HUES6 (cell line): ENCODE data around the gene CFAP92.
A peak's percentile ranks its signal among the peaks of the same experiment; 100 is the strongest.

ENCODE experiments used
- H3K27ac ChIP-seq: 2 replicates; pipeline ENCODE4 v1.7.0; 2013; ENCODE audit warnings: low read depth, mild to moderate bottlenecking, low read length, inconsistent platforms
- H3K27me3 ChIP-seq: 2 replicates; pipeline ENCODE4 v1.6.1; 2013; ENCODE audit warnings: low read length; ENCODE audit not compliant: control insufficient read depth, insufficient read depth
- H3K36me3 ChIP-seq: 2 replicates; pipeline ENCODE4 v1.6.1; 2013; ENCODE audit warnings: low read length; ENCODE audit not compliant: control insufficient read depth, insufficient read depth
- H3K4me1 ChIP-seq: 2 replicates; pipeline ENCODE4 v1.6.1; 2013; ENCODE audit warnings: low read length; ENCODE audit not compliant: control insufficient read depth, insufficient read depth
- H3K4me3 ChIP-seq: 2 replicates; pipeline ENCODE4 v1.5.1; 2013; ENCODE audit warnings: low read depth, low read length
- H3K9ac ChIP-seq: one replicate; pipeline ENCODE4 v1.6.1; 2013; ENCODE audit warnings: mild to moderate bottlenecking, low read length
- H3K9me3 ChIP-seq: 2 replicates; pipeline ENCODE4 v1.6.1; 2013; ENCODE audit warnings: low read depth, low read length; ENCODE audit not compliant: control insufficient read depth, insufficient read depth

CFAP92 gene

DNA sequence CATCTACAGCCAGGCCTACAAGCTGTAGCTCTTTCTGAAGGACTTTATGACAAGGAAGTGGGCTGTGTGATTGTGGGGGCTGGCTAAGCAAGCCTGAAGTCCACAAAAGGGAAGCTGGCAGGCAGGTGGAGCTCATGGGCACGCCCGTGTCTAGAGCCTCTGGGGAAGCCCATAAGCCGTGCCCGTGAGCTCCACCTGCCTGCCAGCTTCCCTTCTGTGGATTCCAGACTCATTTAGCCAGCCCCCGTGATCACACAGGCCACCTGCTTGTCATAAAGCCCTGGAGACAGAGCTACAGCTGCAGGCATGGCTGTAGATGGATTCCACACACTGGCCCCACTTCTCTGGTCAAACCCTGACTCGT, 22.5 kb upstream of the CFAP92 start:
- no peak overlapping the region for H3K4me3 ChIP-seq
- H3K9me3 ChIP-seq, result no peaks in the 10 kb centered on the region
- H3K9ac ChIP-seq, result no peak overlapping the region
- no peaks in the 10 kb centered on the region for H3K27me3 ChIP-seq
- H3K36me3 ChIP-seq, result no peaks in the 10 kb centered on the region
- no peak overlapping the region for H3K27ac ChIP-seq
- H3K4me1 ChIP-seq, result peaks cover 7% of the 10 kb centered on the region; the same call in 1 of the 2 replicates

DNA sequence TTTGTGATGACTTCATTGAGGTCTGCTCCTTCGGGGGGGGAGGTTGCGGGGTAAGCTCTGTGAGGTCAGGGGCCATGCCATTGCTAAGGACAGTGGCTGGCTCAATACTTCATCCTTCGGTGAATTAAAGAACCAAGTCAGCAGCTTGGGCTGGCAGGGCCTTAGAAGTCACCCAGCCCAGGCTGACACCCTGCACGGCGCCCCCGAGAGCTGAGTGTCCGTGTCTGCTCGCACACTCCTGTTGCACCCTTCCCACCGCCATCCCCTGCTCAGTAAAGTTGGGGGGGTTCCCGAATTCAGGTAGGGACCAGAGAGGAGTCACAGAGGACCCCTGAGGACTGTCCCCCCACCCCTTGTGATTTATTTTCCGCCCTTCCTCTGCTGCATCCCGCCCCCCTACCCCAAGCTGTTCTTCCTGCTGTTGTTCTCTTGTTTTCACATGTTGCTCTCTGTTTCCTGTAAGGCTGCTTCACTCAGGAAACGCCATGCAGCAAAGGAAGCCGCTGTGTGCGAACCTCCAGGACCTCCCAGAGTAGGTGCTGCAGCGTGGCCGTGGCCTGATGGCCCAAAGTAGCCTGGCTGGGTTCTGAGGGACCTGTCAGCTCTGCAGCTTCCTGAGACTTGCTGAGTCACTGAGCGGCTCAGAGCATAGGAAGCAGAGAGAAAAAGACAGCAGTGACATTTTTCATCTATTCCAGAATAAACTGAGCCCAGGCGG, 21.7 kb upstream of the CFAP92 start:
- no peaks in the 10 kb centered on the region for H3K27me3 ChIP-seq
- peaks cover 7% of the 10 kb centered on the region; the same call in 1 of the 2 replicates for H3K4me1 ChIP-seq
- H3K27ac ChIP-seq, result peak overlapping the region; percentile 40; the same call in 1 of the 2 replicates
- H3K36me3 ChIP-seq, result no peaks in the 10 kb centered on the region
- H3K4me3 ChIP-seq, result no peak overlapping the region
- H3K9ac ChIP-seq, result no peak overlapping the region
- no peaks in the 10 kb centered on the region for H3K9me3 ChIP-seq

DNA sequence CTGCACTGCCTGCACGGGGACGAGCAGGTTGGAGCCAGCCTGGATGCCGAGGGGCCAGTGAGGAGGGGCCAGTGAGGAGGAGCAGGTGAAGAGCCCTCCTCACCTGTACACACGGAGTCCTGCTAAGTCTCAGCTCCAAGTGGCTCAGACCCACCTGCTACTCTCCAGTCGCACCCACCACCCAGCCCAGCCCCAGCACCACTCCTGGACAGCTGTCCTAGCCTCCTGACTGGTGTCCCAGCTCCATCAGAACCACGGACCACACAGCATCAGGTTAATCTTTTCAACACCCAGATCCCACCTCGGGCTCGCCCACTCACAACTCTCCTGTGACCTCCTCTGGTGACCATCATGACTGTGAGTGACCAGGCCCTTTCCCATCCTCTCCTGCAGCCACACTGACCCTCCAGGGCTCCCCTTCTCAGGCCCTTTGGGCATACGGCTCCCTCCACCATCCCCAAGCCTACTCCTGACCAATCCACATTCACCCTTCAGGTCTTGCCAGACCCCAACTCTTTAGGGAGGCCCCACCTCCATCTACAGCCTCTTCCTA, 21.0 kb upstream of the CFAP92 start:
- H3K4me1 ChIP-seq, result peaks cover 7% of the 10 kb centered on the region; the same call in 1 of the 2 replicates

DNA sequence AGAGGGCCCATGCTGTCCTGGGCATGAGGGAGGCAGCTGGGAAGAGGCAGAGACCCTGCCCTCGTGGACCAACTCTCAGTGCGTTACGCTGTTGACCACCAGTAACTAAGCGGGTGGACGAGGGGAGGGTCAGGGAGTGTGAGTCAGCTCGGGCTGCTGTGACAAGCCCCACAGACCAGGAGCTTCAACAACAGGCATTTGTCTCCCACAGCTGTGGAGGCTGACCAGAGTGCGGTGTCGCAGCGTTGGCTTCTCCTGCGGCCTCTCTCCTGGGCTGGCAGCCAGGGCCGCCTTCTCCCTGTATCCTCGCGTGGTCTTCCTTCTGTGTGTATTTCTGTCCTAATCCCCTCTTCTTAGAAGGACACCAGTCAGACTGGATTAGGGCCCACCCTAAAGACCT, 20.3 kb upstream of the CFAP92 start:
- no peak overlapping the region for H3K4me3 ChIP-seq
- peaks cover 7% of the 10 kb centered on the region; the same call in 1 of the 2 replicates for H3K4me1 ChIP-seq

More for the DNA sequence above, 21.0 kb upstream of the CFAP92 start:
- Histone ChIP-seq H3K9ac (no peak overlapping the region), H3K27ac (no peak overlapping the region), H3K27me3 (no peaks in the 10 kb centered on the region), H3K4me3 (no peak overlapping the region), H3K9me3 (no peaks in the 10 kb centered on the region), H3K36me3 (no peaks in the 10 kb centered on the region)

DNA sequence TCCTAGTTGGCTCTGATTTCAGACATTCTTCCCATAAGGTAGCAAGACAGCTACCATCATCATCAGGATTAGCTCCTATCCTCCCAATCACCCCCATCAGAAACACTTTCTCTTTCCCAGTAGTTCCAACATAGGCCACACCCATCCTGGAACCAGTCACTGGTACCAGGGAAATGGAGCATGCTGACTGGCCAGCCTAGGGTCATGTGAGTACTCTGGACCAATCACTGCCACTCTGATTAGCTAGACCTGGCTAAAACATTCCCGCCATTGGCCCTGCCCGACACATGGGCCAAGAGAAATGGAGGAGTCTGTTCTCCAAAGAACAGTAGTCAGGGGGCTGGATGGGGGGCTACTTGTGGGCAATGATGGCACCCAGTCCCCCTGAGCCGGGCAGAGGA, 19.6 kb upstream of the CFAP92 start:
- Histone ChIP-seq H3K27me3 (peaks cover 7% of the 10 kb centered on the region; the same call in 1 of the 2 replicates), H3K36me3 (no peaks in the 10 kb centered on the region)

More for the DNA sequence above, 20.3 kb upstream of the CFAP92 start:
- Histone ChIP-seq H3K9ac (no peak overlapping the region), H3K27me3 (peaks cover 2% of the 10 kb centered on the region; the same call in 1 of the 2 replicates), H3K36me3 (no peaks in the 10 kb centered on the region), H3K27ac (no peak overlapping the region), H3K9me3 (no peaks in the 10 kb centered on the region)

DNA sequence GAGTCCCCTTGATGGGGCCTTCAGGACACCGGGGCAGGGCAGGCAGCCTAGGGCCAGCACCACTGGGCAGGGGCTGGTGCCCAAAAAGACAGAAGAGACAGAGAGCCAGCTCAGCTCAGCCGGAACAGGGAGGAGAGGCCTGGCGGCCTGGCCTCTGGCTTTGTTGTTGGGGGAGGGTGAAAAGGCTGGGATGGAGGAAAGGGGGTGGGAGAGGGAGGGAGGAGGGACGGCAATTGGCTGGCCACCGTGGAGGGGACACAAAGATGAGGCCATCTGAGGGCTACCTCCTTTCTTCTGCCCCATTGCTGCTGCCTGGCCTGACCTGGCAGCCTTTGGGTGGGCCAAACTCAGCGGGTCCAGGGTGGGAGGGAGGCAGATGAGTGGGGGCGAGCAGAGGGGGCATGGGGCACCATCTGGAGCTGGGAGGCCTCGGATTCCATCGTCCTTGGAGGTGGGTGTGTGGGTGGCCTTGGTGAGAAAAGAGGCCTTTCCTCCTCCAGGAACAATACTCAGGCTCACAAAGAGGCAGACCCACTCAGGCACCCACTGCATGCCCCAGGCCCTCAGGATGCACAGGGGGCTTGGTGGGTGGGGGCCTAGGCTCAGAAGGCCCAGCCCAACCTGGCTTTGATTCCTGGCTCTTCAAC, 16.6 kb upstream of the CFAP92 start:
- Histone ChIP-seq H3K9me3 (no peaks in the 10 kb centered on the region), H3K27me3 (peaks cover 35% of the 10 kb centered on the region), H3K4me3 (no peak overlapping the region), H3K9ac (no peak overlapping the region), H3K27ac (no peak overlapping the region), H3K4me1 (no peaks in the 10 kb centered on the region), H3K36me3 (no peaks in the 10 kb centered on the region)

More for the DNA sequence above, 19.6 kb upstream of the CFAP92 start:
- no peak overlapping the region for H3K4me3 ChIP-seq
- H3K27ac ChIP-seq, result no peak overlapping the region
- H3K9ac ChIP-seq, result no peak overlapping the region
- H3K9me3 ChIP-seq, result no peaks in the 10 kb centered on the region
- H3K4me1 ChIP-seq, result peaks cover 7% of the 10 kb centered on the region; the same call in 1 of the 2 replicates

DNA sequence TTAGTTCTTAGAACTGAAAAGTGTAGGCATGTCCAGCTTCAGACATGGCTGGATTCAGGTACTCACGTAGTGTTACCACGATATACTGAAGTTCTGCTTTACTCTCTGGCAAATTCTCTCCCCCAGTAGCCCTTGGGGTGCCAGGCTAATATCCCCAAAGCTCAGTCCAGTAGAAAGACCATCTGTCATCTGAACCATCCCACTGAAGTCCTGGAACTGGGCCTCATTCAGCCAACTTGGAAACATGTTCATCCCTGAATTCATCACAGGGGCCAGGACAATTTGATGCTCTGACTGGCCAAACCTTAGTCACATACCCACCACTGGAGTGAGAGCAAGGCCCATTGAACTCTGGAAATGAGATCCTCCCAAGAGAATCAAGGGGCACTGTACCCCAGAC, 15.4 kb upstream of the CFAP92 start:
- H3K27me3 ChIP-seq, result peaks cover 47% of the 10 kb centered on the region
- H3K4me3 ChIP-seq, result no peak overlapping the region
- H3K27ac ChIP-seq, result no peak overlapping the region
- H3K9ac ChIP-seq, result no peak overlapping the region
- H3K36me3 ChIP-seq, result no peaks in the 10 kb centered on the region
- no peaks in the 10 kb centered on the region for H3K9me3 ChIP-seq
- no peaks in the 10 kb centered on the region for H3K4me1 ChIP-seq

DNA sequence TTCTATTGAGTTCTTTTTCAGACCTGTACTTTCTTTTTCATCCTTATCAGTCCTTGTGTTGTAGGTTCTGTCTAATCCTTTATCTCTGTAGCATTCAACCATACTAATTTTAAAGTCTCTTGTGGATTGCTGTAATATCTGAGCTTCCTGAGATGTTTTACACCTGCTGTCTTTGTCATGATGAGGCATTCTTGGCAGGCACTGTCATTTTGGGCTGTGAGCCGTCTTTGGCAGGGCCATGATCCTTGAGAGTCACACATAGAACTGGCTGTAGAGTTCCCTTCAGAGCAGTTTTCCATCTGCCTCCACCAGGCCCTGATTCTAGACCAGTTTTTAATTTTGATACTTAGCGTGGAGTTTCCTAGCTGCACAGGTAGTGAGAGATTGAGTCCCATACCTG, 13.9 kb upstream of the CFAP92 start:
- no peak overlapping the region for H3K9ac ChIP-seq
- H3K36me3 ChIP-seq, result no peaks in the 10 kb centered on the region
- no peak overlapping the region for H3K27ac ChIP-seq
- no peaks in the 10 kb centered on the region for H3K4me1 ChIP-seq
- no peak overlapping the region for H3K4me3 ChIP-seq
- H3K9me3 ChIP-seq, result no peaks in the 10 kb centered on the region
- peaks cover 61% of the 10 kb centered on the region for H3K27me3 ChIP-seq

DNA sequence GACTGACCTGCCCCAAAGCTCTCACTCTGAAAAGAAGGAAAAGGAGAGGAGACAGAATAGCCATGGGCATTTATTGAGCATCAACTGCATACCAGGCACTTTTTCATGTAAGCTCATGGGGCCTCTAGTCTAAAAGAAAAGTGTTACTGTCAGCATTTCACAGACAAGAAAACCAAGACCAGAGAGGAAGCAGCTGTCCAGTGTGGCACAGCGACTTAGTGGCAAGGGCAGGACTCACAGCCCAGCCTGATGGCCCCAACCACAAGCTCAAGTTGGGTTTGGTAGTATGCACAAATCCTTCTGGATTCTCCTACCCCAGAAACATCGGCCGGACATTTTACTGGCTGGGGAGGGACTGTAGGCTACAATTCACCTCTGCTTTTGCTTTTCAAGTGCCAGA, 13.0 kb upstream of the CFAP92 start:
- H3K27me3 ChIP-seq, result peaks cover 71% of the 10 kb centered on the region
- H3K36me3 ChIP-seq, result no peaks in the 10 kb centered on the region
- H3K4me1 ChIP-seq, result no peaks in the 10 kb centered on the region
- H3K9me3 ChIP-seq, result no peaks in the 10 kb centered on the region
- H3K27ac ChIP-seq, result no peak overlapping the region
- no peak overlapping the region for H3K9ac ChIP-seq
- no peak overlapping the region for H3K4me3 ChIP-seq

DNA sequence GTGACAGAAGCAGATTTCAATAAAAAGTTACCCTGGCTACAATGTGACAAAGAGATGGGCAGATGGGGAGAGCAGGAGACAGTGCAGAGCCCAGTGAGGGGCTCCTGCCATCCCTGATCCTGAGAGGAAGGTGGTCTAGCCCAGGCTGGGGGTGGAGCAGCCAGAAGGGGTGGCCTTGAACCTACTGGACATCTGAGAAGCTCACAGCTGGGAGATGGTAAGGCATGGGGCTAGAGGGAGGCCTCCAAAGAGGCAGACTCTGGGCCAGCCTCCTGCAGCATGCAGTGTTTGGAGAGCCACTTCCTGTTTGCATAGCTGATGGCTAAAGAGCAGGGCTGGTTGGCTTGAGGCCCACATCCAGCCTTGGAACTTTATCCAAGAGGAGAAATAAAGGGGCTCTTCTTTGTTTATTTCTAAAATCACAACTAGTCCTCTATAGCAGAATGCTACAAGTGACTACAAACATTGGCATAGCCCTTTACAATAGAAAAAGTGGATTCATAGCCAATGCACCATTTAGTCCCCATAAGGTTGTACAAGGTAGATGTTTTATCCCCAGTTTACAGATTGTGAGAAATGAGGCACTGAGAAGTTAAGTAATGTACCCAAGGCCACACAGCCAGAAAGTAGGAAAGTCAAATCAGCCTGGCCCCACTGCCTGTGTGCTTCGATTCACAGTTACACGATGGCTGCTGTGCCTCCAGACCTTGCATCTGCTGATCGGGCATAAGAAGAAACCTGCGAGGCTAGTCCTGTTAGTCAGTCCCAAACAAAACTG, 11.8 kb upstream of the CFAP92 start:
- Histone ChIP-seq H3K4me1 (peaks cover 1% of the 10 kb centered on the region; the same call in 1 of the 2 replicates), H3K27me3 (peaks cover 82% of the 10 kb centered on the region), H3K27ac (no peak overlapping the region), H3K9ac (no peak overlapping the region), H3K9me3 (no peaks in the 10 kb centered on the region), H3K4me3 (no peak overlapping the region), H3K36me3 (no peaks in the 10 kb centered on the region)
